Common myeloid progenitor, CD34-positive (primary cell): ENCODE results near the gene MARCHF3.

Source experiments
- CTCF ChIA-PET: fragments of 350-600 bp; sonication (Branson Sonifier 250); formaldehyde crosslinking; loops from one replicate; lab custom pipeline; 2021; ENCODE audit warnings: antibody characterized with exemption; lab: Charles Lee
- POLR2A ChIA-PET: fragments of 350-600 bp; sonication (Branson Sonifier 250); formaldehyde crosslinking; loops from one replicate; lab custom pipeline; 2021; ENCODE audit warnings: antibody characterized with exemption; lab: Charles Lee
- DNase-seq, 3 donors: peaks; one replicate each; pipeline versions ENCODE4 v3.0.0 to v3.0.0-alpha.2; 2013
- H3K27ac ChIP-seq, 2 experiments: 1 replicate in 1 of 2; 2 replicates in 1 of 2; pipeline ENCODE4 v1.7.0; 2013; ENCODE audit warnings: inconsistent platforms in 2 of 2, low read length in 2 of 2, mild to moderate bottlenecking in 2 of 2, low read depth in 1 of 2, moderate library complexity in 1 of 2; ENCODE audit not compliant: severe bottlenecking in 2 of 2, insufficient read depth in 1 of 2, poor library complexity in 1 of 2
- H3K27me3 ChIP-seq, 5 experiments: replicated peaks in 2 of 5; 1 replicate in 3 of 5; 2 replicates in 2 of 5; pipeline versions ENCODE4 v1.6.1 to v1.7.0; 2013; ENCODE audit warnings: low read length in 4 of 5, mild to moderate bottlenecking in 2 of 5, moderate library complexity in 2 of 5, inconsistent platforms in 1 of 5; ENCODE audit not compliant: insufficient read depth in 5 of 5, control insufficient read depth in 4 of 5
- H3K36me3 ChIP-seq, 4 experiments: 1 replicate in 2 of 4; 2 replicates in 2 of 4; pipeline versions ENCODE4 v1.6.1 to v1.7.0; 2013; ENCODE audit warnings: low read length in 3 of 4, control low read depth in 1 of 4, mild to moderate bottlenecking in 1 of 4; ENCODE audit not compliant: control insufficient read depth in 4 of 4, insufficient read depth in 4 of 4
- H3K4me1 ChIP-seq, 4 experiments: 1 replicate in 3 of 4; 2 replicates in 1 of 4; pipeline versions ENCODE4 v1.6.1 to v1.7.1; 2013; ENCODE audit warnings: low read length in 3 of 4, mild to moderate bottlenecking in 3 of 4, control low read depth in 1 of 4, inconsistent platforms in 1 of 4, moderate library complexity in 1 of 4; ENCODE audit not compliant: control insufficient read depth in 4 of 4, insufficient read depth in 4 of 4; ENCODE audit errors: control extremely low read depth in 1 of 4
- H3K4me3 ChIP-seq, 7 experiments: 1 replicate in 4 of 7; 2 replicates in 3 of 7; pipeline versions ENCODE4 v1.5.1 to v1.7.0; 2013; ENCODE audit warnings: mild to moderate bottlenecking in 7 of 7, low read length in 6 of 7, moderate library complexity in 6 of 7, inconsistent platforms in 2 of 7, low read depth in 2 of 7, control low read depth in 1 of 7; ENCODE audit not compliant: insufficient read depth in 4 of 7, control insufficient read depth in 1 of 7; ENCODE audit errors: extremely low read depth in 1 of 7
- H3K9me3 ChIP-seq, 5 experiments: 1 replicate in 4 of 5; 2 replicates in 1 of 5; pipeline versions ENCODE4 v1.6.1 to v1.7.1; 2013; ENCODE audit warnings: low read length in 4 of 5, mild to moderate bottlenecking in 2 of 5, inconsistent platforms in 1 of 5, low read depth in 1 of 5, moderate library complexity in 1 of 5; ENCODE audit not compliant: control insufficient read depth in 4 of 5, insufficient read depth in 2 of 5; ENCODE audit errors: control extremely low read depth in 1 of 5
- WGBS: methylation state at CpG from one replicate; pipeline ENCODE4 v1.1.5; 2013; ENCODE audit not compliant: insufficient coverage; 5-methylcytosine and 5-hydroxymethylcytosine counted together

Gene MARCHF3

GRCh38 chr5:126969548-126969947 is 60.8 kb downstream of the MARCHF3 start:
- ChIA-PET CTCF (interaction anchor here (0.8 to 1.5 kb wide), 6 partner anchors 8 to 56 kb away, joined by 3 to 5 read pairs (median 3); no protein-coding TSS in a partner anchor), POLR2A (no interaction called here)
- H3K4me3 ChIP-seq: no peak overlapping the region
- peak in 1 of 3 donors; percentile 35 for DNase-seq
- H3K36me3 ChIP-seq: peaks cover 0 to 2% (median 0%) of the 10 kb centered on the region in 4 experiments
- H3K27ac ChIP-seq: no peak overlapping the region
- H3K9me3 ChIP-seq: no peaks in the 10 kb centered on the region
- no peaks in the 10 kb centered on the region for H3K27me3 ChIP-seq
- WGBS: no CpG with 5 or more reads among the region's 2 CpGs
- peaks cover 26 to 52% (median 35%) of the 10 kb centered on the region in 4 experiments for H3K4me1 ChIP-seq

GRCh38 chr5:126967808-126968466 is 62.4 kb downstream of the MARCHF3 start:
- no CpG with 5 or more reads among the region's 2 CpGs for WGBS
- H3K27ac ChIP-seq: no peak overlapping the region
- H3K4me3 ChIP-seq: no peak overlapping the region
- ChIA-PET CTCF (interaction anchor here (0.8 to 1.1 kb wide), 2 partner anchors 61 to 63 kb away, joined by 3 read pairs; partner anchors contain the start of gene MARCHF3), POLR2A (no interaction called here)
- no peaks in the 10 kb centered on the region for H3K27me3 ChIP-seq
- DNase-seq: no peak
- H3K36me3 ChIP-seq: peaks cover 0 to 2% (median 0%) of the 10 kb centered on the region in 4 experiments
- H3K4me1 ChIP-seq: peaks cover 21 to 48% (median 29%) of the 10 kb centered on the region in 4 experiments
- no peaks in the 10 kb centered on the region for H3K9me3 ChIP-seq

GRCh38 chr5:126965487-126965886 is 64.9 kb downstream of the MARCHF3 start:
- ChIA-PET POLR2A (interaction anchor here (0.6 kb wide), 1 partner anchor 41 kb away, joined by 8 read pairs; no protein-coding TSS in a partner anchor), CTCF (interaction anchor here (1.5 to 1.9 kb wide), 3 partner anchors 14 to 26 kb away, joined by 3 to 5 read pairs (median 5); no protein-coding TSS in a partner anchor)
- DNase-seq: no peak
- Histone ChIP-seq H3K36me3 (peaks cover 0 to 2% (median 0%) of the 10 kb centered on the region in 4 experiments), H3K27me3 (no peaks in the 10 kb centered on the region), H3K27ac (no peak overlapping the region), H3K4me3 (no peak overlapping the region), H3K9me3 (no peaks in the 10 kb centered on the region), H3K4me1 (peaks cover 2 to 24% (median 9%) of the 10 kb centered on the region in 4 experiments)

- no peak overlapping the region for H3K4me3 ChIP-seq
- CTCF ChIA-PET: interaction anchor here (0.6 to 1.9 kb wide), 4 partner anchors 13 to 41 kb away, joined by 3 to 5 read pairs (median 4); no protein-coding TSS in a partner anchor
- no peaks in the 10 kb centered on the region for H3K9me3 ChIP-seq
- WGBS: 50% methylated on average over 2 of the region's 2 CpGs
- peak in 1 of 3 donors; percentile 45 for DNase-seq
- H3K36me3 ChIP-seq: peaks cover 0 to 2% (median 0%) of the 10 kb centered on the region in 4 experiments
- H3K27ac ChIP-seq: no peak overlapping the region
- H3K4me1 ChIP-seq: peaks cover 0 to 20% (median 7%) of the 10 kb centered on the region in 4 experiments
- POLR2A ChIA-PET: interaction anchor here (0.6 kb wide), 1 partner anchor 42 kb away, joined by 8 read pairs; no protein-coding TSS in a partner anchor
- no peaks in the 10 kb centered on the region for H3K27me3 ChIP-seq
These were observed 65.3 kb downstream of the MARCHF3 start for GRCh38 chr5:126965061-126965475.

- ChIA-PET POLR2A (no interaction called here), CTCF (interaction anchor here (1.3 to 1.9 kb wide), 3 partner anchors 12 to 330 kb away, joined by 3 to 5 read pairs (median 3); no protein-coding TSS in a partner anchor)
- peaks cover 0 to 9% (median 2%) of the 10 kb centered on the region in 4 experiments for H3K4me1 ChIP-seq
- no peaks in the 10 kb centered on the region for H3K9me3 ChIP-seq
- no peak overlapping the region for H3K4me3 ChIP-seq
- H3K27ac ChIP-seq: no peak overlapping the region
- WGBS: 95% methylated on average over 2 of the region's 2 CpGs
- H3K36me3 ChIP-seq: peaks cover 0 to 2% (median 0%) of the 10 kb centered on the region in 4 experiments
- H3K27me3 ChIP-seq: no peaks in the 10 kb centered on the region
- DNase-seq: no peak
These were observed 66.5 kb downstream of the MARCHF3 start for GRCh38 chr5:126963822-126964375.

GRCh38 chr5:126961702-126962101 is 68.7 kb downstream of the MARCHF3 start:
- peaks cover 0 to 9% (median 2%) of the 10 kb centered on the region in 4 experiments for H3K4me1 ChIP-seq
- POLR2A ChIA-PET: no interaction called here
- no peaks in the 10 kb centered on the region for H3K9me3 ChIP-seq
- WGBS: 100% methylated on average over 2 of the region's 2 CpGs
- peaks cover 0 to 2% (median 0%) of the 10 kb centered on the region in 4 experiments for H3K36me3 ChIP-seq
- peak in 1 of 3 donors; percentile 41 for DNase-seq
- no peaks in the 10 kb centered on the region for H3K27me3 ChIP-seq
- no peak overlapping the region for H3K4me3 ChIP-seq
- no peak overlapping the region for H3K27ac ChIP-seq
- CTCF ChIA-PET: no interaction called here
